Mucosa of descending colon (tissue), 3 donors: ENCODE results near the gene SYT12. TPM values are rescaled to one million over a fixed set of nuclear protein-coding genes. Genes with fewer than 3 reads are reported as not detected.

ENCODE experiments used
- ATAC-seq: fragments of 200-7000 bp; cut with Tn5 transposase; one replicate; pipeline ENCODE4 v1.9.1; 2020; ENCODE audit warnings: mild to moderate bottlenecking, moderate library complexity
- DNase-seq, 3 donors: peaks; one replicate each; pipeline ENCODE4 v3.0.0-alpha.2; 2020
- H3K36me3 ChIP-seq: fragments of 200-600 bp; one replicate; pipeline ENCODE4 v1.8.0; 2021; ENCODE audit warnings: low read depth, mild to moderate bottlenecking
- H3K4me1 ChIP-seq: fragments of 200-600 bp; one replicate; pipeline ENCODE4 v1.8.0; 2021; ENCODE audit warnings: low read depth, mild to moderate bottlenecking
- H3K4me3 ChIP-seq: fragments of 200-600 bp; one replicate; pipeline ENCODE4 v1.8.0; 2021; ENCODE audit warnings: mild to moderate bottlenecking
- H3K9me3 ChIP-seq: fragments of 200-600 bp; one replicate; pipeline ENCODE4 v1.8.0; 2021; ENCODE audit warnings: mild to moderate bottlenecking
- CTCF ChIP-seq: fragments of 200-600 bp; IDR thresholded peaks from one replicate; pipeline ENCODE4 v1.8.0; 2022; ENCODE audit warnings: antibody characterized with exemption, mild to moderate bottlenecking
- intact Hi-C, 2 donors: fragments of 100-400 bp; cut with DNase I in 1 of 2; cut with micrococcal nuclease in 1 of 2; formaldehyde crosslinking; loops; one replicate each; pipeline versions ENCODE4 v1.11.0 to v1.11.1; 2022; cut with DNase I, micrococcal nuclease
- total RNA-seq, 3 donors: library from RNA; stranded (reverse); fragmentation: NEBNext Ultra II Directional in 2 of 3; extraction: Animal tissue kit (Norgen Biotek cat#: 25700) in 2 of 3; gene quantifications; one replicate each; pipeline versions ENCODE4 v1.2.1 to v1.2.4, GENCODE V29; 2021 to 2023
- donor health status: DM: no; HTN: no; CAD: no; lungs with moderate emphysema.
- donor health status: DM: no; HTN: no; CAD: no.
- donor health status: DM: no; HTN: yes; CAD: no.

The SYT12 gene
- total RNA-seq, 3 donors from 2014 or later = 0.09 TPM; not detected in 2

DNA sequence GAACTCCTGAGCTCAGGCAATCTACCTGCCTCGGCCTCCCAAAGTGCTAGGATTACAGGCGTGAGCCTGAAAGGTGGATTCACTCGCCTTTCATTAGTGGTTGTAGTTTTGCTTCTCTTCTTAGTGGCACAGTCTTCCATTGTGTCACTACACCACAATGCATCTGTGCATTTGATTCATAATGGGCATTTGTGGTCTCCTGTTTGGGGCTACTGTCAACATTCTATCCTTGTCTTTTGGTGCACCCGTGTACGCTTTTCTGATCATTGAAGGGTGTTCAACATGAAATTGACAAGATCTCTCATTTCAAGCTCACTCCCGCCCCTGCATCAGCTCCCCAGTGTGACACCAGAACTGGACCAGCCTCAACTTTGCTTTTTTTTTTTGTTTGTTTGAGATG is 2.0 kb upstream of the SYT12 start:
- no peaks in the 10 kb centered on the region for H3K9me3 ChIP-seq
- ATAC-seq (no peak), DNase-seq (no peak)
- no peaks in the 10 kb centered on the region for H3K36me3 ChIP-seq
- H3K4me3 ChIP-seq = no peak overlapping the region
- peaks cover 15% of the 10 kb centered on the region for H3K4me1 ChIP-seq
- intact Hi-C loops = no loop called here
- no peak for TF ChIP-seq CTCF

DNA sequence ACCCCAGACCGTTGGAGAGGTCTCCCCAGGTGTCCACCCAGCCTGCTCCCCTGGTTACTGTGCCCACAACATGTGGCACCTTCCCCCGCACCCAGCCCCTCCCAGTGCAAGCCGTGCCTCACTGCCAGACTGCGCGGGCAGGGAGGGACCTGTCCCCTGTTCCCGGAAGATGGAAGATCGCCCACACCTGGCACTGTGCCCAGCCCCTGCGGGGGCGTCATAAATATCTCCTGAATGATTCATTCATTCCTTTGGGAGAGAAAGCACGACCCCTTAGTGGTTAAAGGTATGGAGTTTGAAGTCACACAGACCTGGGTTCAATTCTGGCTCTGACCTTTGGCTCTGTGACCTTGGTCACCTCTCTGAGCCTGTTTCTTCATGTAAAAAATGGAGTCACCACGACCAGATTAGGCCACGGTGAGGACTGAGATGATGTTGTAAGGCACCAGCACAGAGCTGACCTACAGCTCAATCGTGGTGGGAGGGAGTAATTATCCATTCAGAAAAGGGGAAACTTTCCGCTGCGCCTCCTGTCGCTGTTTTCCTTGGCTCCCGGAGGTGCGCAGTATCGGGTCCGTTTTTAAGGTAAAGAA is 497 bp upstream of the SYT12 start:
- intact Hi-C loops = no loop called here
- H3K4me3 ChIP-seq = no peak overlapping the region
- no peaks in the 10 kb centered on the region for H3K9me3 ChIP-seq
- peaks cover 15% of the 10 kb centered on the region for H3K4me1 ChIP-seq
- DNase-seq (peak; percentile 38 to 75 (median 69)), ATAC-seq (peak; percentile 82)
- TF ChIP-seq CTCF = no peak
- H3K36me3 ChIP-seq = no peaks in the 10 kb centered on the region

GRCh38 chr11:67023957-67024353 is 1.0 kb downstream of the SYT12 start:
- DNase-seq = no peak
- no peaks in the 10 kb centered on the region for H3K36me3 ChIP-seq
- no peak overlapping the region for H3K4me3 ChIP-seq
- ATAC-seq = no peak
- intact Hi-C loops = no loop called here
- TF ChIP-seq CTCF = no peak
- H3K9me3 ChIP-seq = no peaks in the 10 kb centered on the region
- H3K4me1 ChIP-seq = peaks cover 15% of the 10 kb centered on the region

- ATAC-seq = no peak
- intact Hi-C loops = no loop called here
- TF ChIP-seq CTCF = no peak
Observed at GRCh38 chr11:67024410-67024809, 1.5 kb downstream of the SYT12 start.

DNA sequence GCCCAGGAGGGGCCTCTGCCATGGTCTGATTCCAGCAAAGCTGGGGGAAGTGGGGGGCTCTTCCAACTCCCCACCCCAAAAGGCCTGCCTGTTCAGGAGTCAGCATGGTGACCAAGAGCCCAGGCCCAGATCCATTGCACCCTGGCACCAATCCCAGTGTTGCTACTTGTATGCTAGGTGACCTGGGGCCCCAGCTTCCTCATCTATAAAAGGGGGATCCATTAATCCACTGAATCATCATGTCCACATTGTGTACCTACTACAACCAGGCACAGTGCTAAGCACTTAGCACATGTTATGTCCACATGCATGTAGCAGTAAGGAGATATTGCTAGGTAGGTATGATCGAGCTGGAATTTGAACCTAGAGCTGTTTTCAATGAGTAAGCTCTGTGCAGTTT is 2.0 kb downstream of the SYT12 start:
- no peak for TF ChIP-seq CTCF
- Histone ChIP-seq H3K4me1 (peaks cover 15% of the 10 kb centered on the region), H3K36me3 (no peaks in the 10 kb centered on the region), H3K4me3 (no peak overlapping the region), H3K9me3 (no peaks in the 10 kb centered on the region)
- no peak for DNase-seq
- intact Hi-C loops = no loop called here
- no peak for ATAC-seq

More at GRCh38 chr11:67024410-67024809, 1.5 kb downstream of the SYT12 start:
- Histone ChIP-seq H3K9me3 (no peaks in the 10 kb centered on the region), H3K4me3 (no peak overlapping the region), H3K36me3 (no peaks in the 10 kb centered on the region), H3K4me1 (peaks cover 15% of the 10 kb centered on the region)
- no peak for DNase-seq

DNA sequence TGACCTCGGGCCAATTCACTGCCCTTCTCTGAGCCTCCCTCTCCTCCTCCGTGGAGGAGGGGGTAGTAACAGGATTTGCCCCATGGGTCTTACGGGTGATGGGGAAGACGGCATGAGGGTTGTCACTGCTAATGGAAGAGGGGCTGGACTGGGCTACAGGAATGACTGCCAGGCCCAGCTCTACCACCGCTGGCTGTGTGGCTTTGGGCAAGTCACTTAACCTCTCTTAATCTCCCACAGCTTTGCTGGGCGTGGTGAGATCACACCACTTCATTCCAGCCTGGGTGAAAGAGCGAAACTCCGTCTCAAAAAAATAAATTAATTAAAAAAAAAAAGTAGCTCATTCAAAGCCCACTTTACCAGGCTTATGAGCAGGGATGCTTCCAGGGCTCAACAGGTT is 2.8 kb downstream of the SYT12 start:
- intact Hi-C loops = no loop called here
- TF ChIP-seq CTCF = no peak
- no peaks in the 10 kb centered on the region for H3K36me3 ChIP-seq
- H3K4me1 ChIP-seq = peaks cover 15% of the 10 kb centered on the region
- no peak for DNase-seq
- H3K9me3 ChIP-seq = no peaks in the 10 kb centered on the region
- ATAC-seq = no peak
- no peak overlapping the region for H3K4me3 ChIP-seq
